NB4 (cell line): Measurements from ENCODE around the gene ETV7.

Experiments used
- POLR2A ChIP-seq: IDR thresholded peaks from 2 replicates; pipeline ENCODE4 v1.6.1; 2011; ENCODE audit warnings: mild to moderate bottlenecking; ENCODE audit not compliant: insufficient read length; ENCODE audit errors: extremely low read depth
- TF ChIP-seq, protein P1 (sequence below): IDR thresholded peaks from one replicate; pipeline ENCODE4 v1.5.1; 2012; ENCODE audit warnings: low read depth, low read length
- TF ChIP-seq, protein P2 (sequence below): IDR thresholded peaks from 2 replicates; pipeline ENCODE4 v1.6.1; 2011; ENCODE audit warnings: low read depth, low read length

DNA sequence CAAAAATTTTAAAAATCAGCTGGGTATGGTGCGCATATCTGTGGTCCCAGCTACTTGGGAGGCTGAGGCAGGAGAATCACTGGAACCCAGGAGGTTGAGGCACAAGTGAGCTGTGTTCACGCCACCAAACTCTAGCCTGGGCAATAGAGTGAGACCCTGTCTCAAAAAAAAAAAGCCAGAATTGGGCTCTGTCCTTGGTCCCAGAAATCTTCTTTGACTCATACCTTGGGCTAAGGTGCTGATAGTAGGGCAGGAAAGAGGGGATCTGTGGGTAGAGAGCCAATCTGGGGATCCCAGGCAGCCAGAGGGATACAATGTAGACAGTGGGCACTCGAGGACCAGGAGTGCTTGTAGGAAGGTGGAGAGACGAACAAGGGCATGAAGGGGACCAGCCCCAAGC, 13.3 kb downstream of the ETV7 start:
- TF ChIP-seq, protein P1, sequence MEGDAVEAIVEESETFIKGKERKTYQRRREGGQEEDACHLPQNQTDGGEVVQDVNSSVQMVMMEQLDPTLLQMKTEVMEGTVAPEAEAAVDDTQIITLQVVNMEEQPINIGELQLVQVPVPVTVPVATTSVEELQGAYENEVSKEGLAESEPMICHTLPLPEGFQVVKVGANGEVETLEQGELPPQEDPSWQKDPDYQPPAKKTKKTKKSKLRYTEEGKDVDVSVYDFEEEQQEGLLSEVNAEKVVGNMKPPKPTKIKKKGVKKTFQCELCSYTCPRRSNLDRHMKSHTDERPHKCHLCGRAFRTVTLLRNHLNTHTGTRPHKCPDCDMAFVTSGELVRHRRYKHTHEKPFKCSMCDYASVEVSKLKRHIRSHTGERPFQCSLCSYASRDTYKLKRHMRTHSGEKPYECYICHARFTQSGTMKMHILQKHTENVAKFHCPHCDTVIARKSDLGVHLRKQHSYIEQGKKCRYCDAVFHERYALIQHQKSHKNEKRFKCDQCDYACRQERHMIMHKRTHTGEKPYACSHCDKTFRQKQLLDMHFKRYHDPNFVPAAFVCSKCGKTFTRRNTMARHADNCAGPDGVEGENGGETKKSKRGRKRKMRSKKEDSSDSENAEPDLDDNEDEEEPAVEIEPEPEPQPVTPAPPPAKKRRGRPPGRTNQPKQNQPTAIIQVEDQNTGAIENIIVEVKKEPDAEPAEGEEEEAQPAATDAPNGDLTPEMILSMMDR, result no peak
- no peak for TF ChIP-seq POLR2A
- TF ChIP-seq, protein P2, sequence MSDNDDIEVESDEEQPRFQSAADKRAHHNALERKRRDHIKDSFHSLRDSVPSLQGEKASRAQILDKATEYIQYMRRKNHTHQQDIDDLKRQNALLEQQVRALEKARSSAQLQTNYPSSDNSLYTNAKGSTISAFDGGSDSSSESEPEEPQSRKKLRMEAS, result no peak
